GM18502 (cell line): ENCODE data around the gene LY6G6D.
A peak's percentile ranks its signal among the peaks of the same experiment; 100 is the strongest.

Experiments
- ATAC-seq: cut with Tn5 transposase; IDR thresholded peaks from one replicate; pipeline ENCODE4 v1.9.1; 2021; ENCODE audit warnings: mild to moderate bottlenecking; ENCODE audit not compliant: unreplicated experiment, poor library complexity

Gene LY6G6D

GRCh38 chr6:31715022-31715958 is at the start of gene LY6G6D:
LY6G6D (plus strand) TSS chr6:31715348; CDS start chr6:31715356, 8 bp downstream.
- ATAC-seq, result no peak

GRCh38 chr6:31665501-31666336 is 49.4 kb upstream of the LY6G6D start, which contains the start of gene CSNK2B:
CSNK2B (plus strand) TSS chr6:31666080; CDS start chr6:31666832, 752 bp downstream.
- peak; percentile 79 for ATAC-seq

- ATAC-seq, result no peak
Observed at GRCh38 chr6:31666337-31666965, 48.7 kb upstream of the LY6G6D start.

- no peak for ATAC-seq
Observed at GRCh38 chr6:31669676-31670075, 45.5 kb upstream of the LY6G6D start, which contains the start of gene LY6G5B. LY6G5B (plus strand) TSS chr6:31669976; CDS start chr6:31670951, 975 bp downstream.

- ATAC-seq, result no peak
Observed at GRCh38 chr6:31676322-31676903, 38.7 kb upstream of the LY6G6D start.

- no peak for ATAC-seq
Observed at GRCh38 chr6:31676904-31677303, 38.2 kb upstream of the LY6G6D start.

GRCh38 chr6:31677955-31678354 is 37.2 kb upstream of the LY6G6D start:
- ATAC-seq, result no peak

- ATAC-seq, result no peak
Observed at GRCh38 chr6:31680226-31681134, 34.7 kb upstream of the LY6G6D start, which contains the start of gene LY6G5C. LY6G5C (minus strand) TSS chr6:31681067; CDS start chr6:31680373, 694 bp downstream.

GRCh38 chr6:31681135-31681671 is 33.9 kb upstream of the LY6G6D start:
- no peak for ATAC-seq

GRCh38 chr6:31683591-31683990 is 31.6 kb upstream of the LY6G6D start:
- no peak for ATAC-seq

GRCh38 chr6:31686483-31686882 is 28.7 kb upstream of the LY6G6D start:
- no peak for ATAC-seq

- ATAC-seq, result no peak
Observed at GRCh38 chr6:31687321-31687720, 27.8 kb upstream of the LY6G6D start.

GRCh38 chr6:31687860-31688693 is 27.1 kb upstream of the LY6G6D start:
- no peak for ATAC-seq

GRCh38 chr6:31689249-31690110 is 25.7 kb upstream of the LY6G6D start:
- no peak for ATAC-seq

GRCh38 chr6:31690231-31691077 is 24.7 kb upstream of the LY6G6D start:
- ATAC-seq, result no peak

- ATAC-seq, result no peak
Observed at GRCh38 chr6:31691078-31691463, 24.1 kb upstream of the LY6G6D start.
